Measurements from ENCODE around the gene SSU72. TPM values are rescaled to one million over a fixed set of nuclear protein-coding genes. Genes with fewer than 3 reads are reported as not detected.

SSU72 gene
- 100 to 1,000 TPM; 111 to 113 TPM for total RNA-seq

DNA sequence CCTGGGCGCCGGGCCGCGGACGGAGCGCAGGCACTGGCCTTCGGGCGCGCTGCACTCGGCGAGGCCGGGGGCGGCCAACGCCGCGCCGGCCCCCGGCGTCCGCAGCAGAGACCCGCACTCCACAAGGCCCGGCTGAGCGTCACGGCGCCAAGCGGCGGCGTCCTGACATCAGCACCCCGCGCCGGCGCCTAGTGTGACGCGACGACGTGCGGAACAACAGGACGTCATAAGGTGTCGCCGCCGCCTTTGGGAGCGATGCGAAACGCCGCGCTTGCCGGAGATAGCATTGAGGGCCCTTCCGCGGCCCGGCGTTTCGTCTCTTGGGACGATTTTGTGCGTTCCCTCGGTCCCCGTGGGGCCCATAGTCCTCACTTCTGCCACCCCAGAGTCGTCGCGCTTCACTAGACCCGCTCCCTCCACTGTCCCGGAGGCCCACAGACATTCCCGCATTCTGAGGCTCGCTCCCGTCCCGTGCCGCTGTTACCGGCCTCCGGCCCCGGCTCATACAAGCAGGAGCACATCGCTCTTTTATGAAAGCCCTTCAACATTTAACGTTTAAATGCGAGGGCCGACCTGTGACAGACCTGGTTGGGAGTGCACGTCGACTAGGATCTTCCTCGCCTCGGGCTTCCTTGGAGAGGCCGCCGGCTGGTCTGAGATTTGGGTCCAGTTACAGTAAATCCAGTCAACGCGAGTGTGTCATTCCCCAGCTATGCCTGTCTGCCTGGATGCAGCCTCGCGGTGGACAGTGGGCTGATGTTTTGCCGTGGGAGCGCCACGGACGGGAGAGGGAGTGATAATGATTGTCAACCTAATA, at the start of gene SSU72:
Gene SSU72 (minus strand): TSS at position 143 of the 817 bp plus-strand sequence. CDS start 306 bp downstream, outside the sequence.
- CTCF ChIA-PET = interaction anchor here (1.3 kb wide), 1 partner anchor 16 kb away, joined by 4 read pairs; no protein-coding TSS in a partner anchor

DNA sequence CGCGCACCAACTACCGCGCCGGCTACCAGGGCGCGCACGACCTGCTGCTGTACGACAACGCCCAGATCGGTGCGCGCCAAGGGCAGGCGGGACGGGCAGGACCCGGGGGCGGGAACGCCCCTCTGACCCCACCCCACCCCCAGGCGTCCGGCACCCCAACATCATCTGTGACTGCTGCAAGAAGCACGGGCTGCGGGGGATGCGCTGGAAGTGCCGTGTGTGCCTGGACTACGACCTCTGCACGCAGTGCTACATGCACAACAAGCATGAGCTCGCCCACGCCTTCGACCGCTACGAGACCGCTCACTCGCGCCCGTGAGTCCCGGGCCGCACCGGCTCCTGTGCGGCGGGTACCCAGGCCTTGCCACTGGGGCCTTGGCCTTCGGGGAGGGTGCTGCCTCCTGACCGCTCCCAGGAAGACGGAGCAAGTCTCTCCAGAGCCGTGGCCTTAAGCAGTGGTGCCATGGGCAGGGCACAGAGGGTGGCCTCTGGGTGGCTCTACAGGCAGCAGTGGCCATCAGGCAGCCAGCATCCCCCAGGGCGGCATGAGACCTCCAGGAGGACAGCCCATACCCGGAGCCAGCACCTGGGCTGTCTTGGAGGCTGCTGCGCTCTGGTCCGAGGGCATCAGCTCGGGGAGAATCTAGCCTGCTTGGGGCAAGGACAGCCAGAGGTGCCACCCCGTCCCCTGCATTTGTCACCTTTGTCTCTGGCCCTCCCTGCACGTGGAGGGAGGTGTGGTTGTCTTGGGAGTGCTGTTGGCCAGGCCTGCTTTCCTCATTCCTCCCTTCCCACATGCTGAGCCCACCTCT, 49.2 kb upstream of the SSU72 start:
- ChIA-PET POLR2A (no interaction called here), CTCF (no interaction called here)
- DNase-seq = no peak
- H3K4me3 Mint-ChIP-seq = no peak overlapping the region
- no peak overlapping the region for H3K27ac Mint-ChIP-seq
- H3K36me3 Mint-ChIP-seq (ENCODE audit: low read depth) = no peaks in the 10 kb centered on the region
- no peaks in the 10 kb centered on the region for H3K4me1 Mint-ChIP-seq
- no peaks in the 10 kb centered on the region for H3K27me3 Mint-ChIP-seq
- H3K9me3 Mint-ChIP-seq = no peaks in the 10 kb centered on the region

More for the DNA sequence above, at the start of gene SSU72:
- Mint-ChIP-seq H3K4me1 (peaks cover 33% of the 10 kb centered on the region), H3K4me3 (peak within 1 kb of the TSS; percentile 94), H3K9me3 (no peaks in the 10 kb centered on the region), H3K36me3 (ENCODE audit: low read depth) (peaks cover 24% of the 10 kb centered on the region), H3K27me3 (no peaks in the 10 kb centered on the region), H3K27ac (peak within 1 kb of the TSS; percentile 97)
- DNase-seq = peak; percentile 94
- POLR2A ChIA-PET = interaction anchor here (1.1 to 2.0 kb wide), 4 partner anchors 29 to 40 kb away, joined by 3 to 8 read pairs (median 6); partner anchors contain the start of gene MIB2

DNA sequence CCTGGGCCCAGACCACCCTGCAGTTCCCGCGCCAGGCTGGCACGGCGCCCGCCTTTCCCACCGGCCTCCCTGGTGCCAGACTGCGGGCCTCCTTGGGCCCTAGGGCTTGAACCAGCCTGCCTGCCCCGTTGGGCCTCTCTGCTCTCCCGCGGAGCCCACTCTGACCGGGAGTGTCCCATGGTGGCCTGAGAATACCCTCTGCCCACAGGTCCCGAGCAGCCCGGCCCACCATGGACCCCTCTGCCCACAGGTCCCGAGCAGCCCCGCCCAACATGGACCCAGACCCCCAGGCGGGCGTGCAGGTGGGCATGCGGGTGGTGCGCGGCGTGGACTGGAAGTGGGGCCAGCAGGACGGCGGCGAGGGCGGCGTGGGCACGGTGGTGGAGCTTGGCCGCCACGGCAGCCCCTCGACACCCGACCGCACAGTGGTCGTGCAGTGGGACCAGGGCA, 48.5 kb upstream of the SSU72 start:
- no peak overlapping the region for H3K4me3 Mint-ChIP-seq
- DNase-seq = no peak
- H3K27me3 Mint-ChIP-seq = no peaks in the 10 kb centered on the region
- ChIA-PET CTCF (no interaction called here), POLR2A (no interaction called here)
- H3K4me1 Mint-ChIP-seq = no peaks in the 10 kb centered on the region
- no peaks in the 10 kb centered on the region for H3K9me3 Mint-ChIP-seq
- H3K36me3 Mint-ChIP-seq (ENCODE audit: low read depth) = no peaks in the 10 kb centered on the region
- no peak overlapping the region for H3K27ac Mint-ChIP-seq

DNA sequence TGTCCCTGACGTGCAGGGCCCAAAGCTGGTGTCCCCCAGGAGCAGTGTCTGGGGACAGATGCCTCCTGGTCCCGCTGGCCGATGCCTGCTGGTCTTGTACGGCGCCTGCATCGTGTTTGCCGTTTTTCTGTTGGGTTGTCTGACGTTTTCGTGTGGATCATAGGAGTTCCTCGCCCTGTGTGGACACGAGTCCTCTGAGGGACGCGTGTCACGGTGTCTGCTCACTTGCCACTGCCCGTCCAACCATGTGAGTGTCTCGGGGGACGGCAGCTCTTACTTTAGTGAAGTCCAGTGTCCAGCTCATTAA, 48.1 kb upstream of the SSU72 start:
- H3K4me1 Mint-ChIP-seq = no peaks in the 10 kb centered on the region
- H3K4me3 Mint-ChIP-seq = no peak overlapping the region
- no peaks in the 10 kb centered on the region for H3K36me3 Mint-ChIP-seq (ENCODE audit: low read depth)
- H3K27ac Mint-ChIP-seq = no peak overlapping the region
- no peaks in the 10 kb centered on the region for H3K27me3 Mint-ChIP-seq
- ChIA-PET CTCF (no interaction called here), POLR2A (no interaction called here)
- H3K9me3 Mint-ChIP-seq = no peaks in the 10 kb centered on the region
- DNase-seq = no peak

DNA sequence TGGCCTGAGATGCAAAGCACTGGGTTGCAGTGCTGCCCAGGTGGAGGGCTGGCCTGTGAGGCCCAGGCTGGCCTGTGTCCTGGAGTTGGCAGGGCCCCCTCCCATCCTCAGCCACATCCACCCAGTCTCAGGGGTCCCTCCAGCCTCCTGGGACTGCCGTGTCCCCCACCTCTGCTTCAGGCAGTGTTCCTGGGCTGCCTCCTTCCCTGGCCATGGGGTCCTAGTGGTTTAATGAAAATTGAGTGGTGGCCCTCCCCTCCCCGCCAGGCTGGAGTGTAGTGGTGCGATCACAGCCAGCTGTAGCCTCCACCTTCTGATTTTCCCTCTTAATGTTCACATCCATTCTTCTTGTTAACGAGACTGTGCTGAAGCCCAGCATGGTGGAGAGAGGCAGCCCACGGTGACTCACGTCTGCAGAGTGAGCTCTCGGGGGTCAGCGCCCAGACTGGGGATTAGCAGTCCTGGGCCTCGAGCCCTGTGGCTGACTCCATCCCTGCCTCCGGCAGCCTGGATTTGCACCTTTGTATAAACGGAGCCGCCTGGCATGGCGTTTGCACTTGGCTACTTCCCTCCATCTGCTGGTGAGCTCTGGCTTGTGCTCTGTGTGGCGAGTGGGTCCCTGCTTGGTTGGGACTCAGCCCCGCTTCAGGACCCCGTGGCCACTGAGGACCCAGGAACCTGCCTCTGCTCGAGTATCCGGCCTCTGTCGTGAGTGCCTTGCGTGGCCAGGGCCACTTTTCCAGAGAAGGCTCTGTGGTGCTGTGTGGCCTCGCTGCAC, 47.5 kb upstream of the SSU72 start:
- Mint-ChIP-seq H3K4me1 (peaks cover 5% of the 10 kb centered on the region), H3K27me3 (no peaks in the 10 kb centered on the region), H3K36me3 (ENCODE audit: low read depth) (no peaks in the 10 kb centered on the region), H3K27ac (no peak overlapping the region), H3K4me3 (no peak overlapping the region), H3K9me3 (no peaks in the 10 kb centered on the region)
- ChIA-PET CTCF (no interaction called here), POLR2A (interaction anchor here (1.1 kb wide), 1 partner anchor 8 kb away, joined by 4 read pairs; no protein-coding TSS in a partner anchor)
- no peak for DNase-seq

DNA sequence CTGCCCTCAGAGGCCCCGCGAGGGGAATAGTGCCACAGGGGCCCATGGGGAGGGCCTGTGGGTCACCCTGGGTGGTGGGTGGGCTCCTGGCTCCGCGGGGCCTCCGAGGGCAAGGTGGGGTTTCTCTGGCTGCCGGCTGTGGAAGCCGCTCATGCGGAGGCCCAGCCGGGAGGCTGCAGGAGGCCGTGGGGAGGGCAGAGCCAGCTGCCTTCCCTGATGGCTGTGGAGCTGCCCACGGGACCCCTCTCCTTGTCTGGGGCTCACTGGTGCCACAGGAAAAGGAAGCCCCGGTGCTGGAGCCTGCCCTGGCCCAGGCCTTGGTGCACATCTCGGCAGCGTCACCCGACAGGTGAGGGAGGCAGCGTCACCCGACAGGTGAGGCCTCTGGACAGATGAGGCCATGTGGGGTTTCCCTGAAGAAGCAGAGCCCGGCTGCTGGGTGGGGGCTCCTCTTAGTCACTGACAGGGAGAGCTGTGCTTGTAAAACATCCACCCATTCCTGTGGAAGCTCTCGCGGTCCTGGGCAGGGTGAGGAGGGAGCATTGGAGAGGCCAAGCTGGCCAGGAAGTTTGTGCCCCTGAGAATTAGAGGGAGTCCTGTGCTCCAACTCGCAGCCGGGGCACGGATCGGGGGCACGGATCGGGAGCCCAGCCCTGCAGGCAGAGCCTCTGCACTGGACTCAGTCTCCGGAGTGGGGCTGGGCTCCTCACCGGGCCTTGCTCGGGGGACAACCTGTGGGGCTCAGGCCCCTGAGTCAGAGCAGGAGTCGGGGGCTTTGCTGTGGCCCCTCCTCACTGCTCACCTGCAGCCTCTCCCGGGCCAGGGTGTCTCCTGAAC, 46.7 kb upstream of the SSU72 start:
- CTCF ChIA-PET = no interaction called here
- H3K4me3 Mint-ChIP-seq = no peak overlapping the region
- POLR2A ChIA-PET = interaction anchor here (0.9 to 1.1 kb wide), 2 partner anchors 7 to 9 kb away, joined by 3 to 4 read pairs; no protein-coding TSS in a partner anchor
- no peaks in the 10 kb centered on the region for H3K9me3 Mint-ChIP-seq
- DNase-seq = no peak
- H3K36me3 Mint-ChIP-seq (ENCODE audit: low read depth) = no peaks in the 10 kb centered on the region
- H3K27me3 Mint-ChIP-seq = no peaks in the 10 kb centered on the region
- peaks cover 11% of the 10 kb centered on the region for H3K4me1 Mint-ChIP-seq
- H3K27ac Mint-ChIP-seq = no peak overlapping the region

DNA sequence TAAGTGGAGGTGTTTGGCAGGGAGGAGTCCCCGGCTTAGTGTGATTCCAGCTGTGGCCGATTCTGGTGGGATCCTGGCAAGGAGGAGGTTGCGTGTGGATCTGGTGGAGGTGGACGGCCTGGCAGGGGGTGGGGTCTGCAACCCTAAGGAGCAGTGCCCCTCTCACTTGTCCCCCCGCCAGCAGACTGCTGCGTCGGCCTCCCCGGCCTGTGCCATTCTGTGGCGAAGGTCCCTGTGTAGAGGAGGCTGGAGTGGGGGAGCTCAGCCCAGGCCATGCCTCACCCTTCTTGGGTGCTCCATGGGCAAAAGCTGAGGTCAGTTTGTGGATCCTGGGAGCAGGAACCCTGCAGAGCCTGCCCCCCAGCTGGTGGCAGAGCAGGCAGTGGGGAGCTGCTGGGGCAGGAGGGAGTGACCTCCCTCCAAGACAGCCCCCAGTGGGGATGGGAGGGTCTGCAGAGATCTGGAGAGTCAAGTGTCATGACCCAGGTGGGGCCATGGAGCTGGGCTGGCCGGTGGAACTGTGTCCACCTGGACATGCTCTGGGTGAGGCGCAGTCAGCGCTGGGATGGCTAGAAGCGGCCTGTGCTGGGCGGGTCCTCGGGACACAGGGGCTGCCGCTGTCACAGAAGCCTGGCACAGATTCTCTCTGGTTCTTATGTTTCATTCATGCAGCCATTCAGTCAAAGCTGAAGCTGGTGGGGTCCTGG, 45.9 kb upstream of the SSU72 start:
- Mint-ChIP-seq H3K9me3 (no peaks in the 10 kb centered on the region), H3K27me3 (no peaks in the 10 kb centered on the region), H3K4me1 (peaks cover 12% of the 10 kb centered on the region), H3K27ac (no peak overlapping the region), H3K4me3 (no peak overlapping the region), H3K36me3 (ENCODE audit: low read depth) (no peaks in the 10 kb centered on the region)
- POLR2A ChIA-PET = interaction anchor here (0.9 kb wide), 1 partner anchor 8 kb away, joined by 3 read pairs; no protein-coding TSS in a partner anchor
- CTCF ChIA-PET = no interaction called here
- no peak for DNase-seq

DNA sequence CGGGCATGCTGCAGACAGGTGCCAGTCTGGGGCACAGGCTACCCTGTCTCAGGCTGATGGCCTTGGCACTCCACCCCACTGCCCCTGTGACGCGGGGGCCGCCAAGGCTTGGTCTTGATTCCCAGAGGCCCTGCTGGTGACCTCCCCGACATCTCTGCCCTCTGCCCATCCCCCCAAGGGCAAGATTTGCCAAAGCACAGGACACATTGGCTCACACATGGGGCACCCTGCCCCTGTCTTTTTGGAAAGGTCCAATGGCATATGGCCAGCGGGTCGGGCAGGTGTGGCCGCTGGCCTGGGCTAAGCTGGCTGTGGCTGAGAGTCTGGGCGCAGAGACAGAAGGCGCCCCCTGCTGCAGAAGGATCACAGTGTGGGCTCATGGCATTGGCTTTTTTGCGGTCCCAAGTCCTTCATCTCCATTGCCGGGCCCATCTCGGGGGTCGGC, 45.3 kb upstream of the SSU72 start:
- Mint-ChIP-seq H3K9me3 (no peaks in the 10 kb centered on the region), H3K4me3 (no peak overlapping the region), H3K27me3 (no peaks in the 10 kb centered on the region), H3K27ac (no peak overlapping the region), H3K36me3 (ENCODE audit: low read depth) (no peaks in the 10 kb centered on the region), H3K4me1 (peaks cover 13% of the 10 kb centered on the region)
- POLR2A ChIA-PET = no interaction called here
- CTCF ChIA-PET = no interaction called here
- no peak for DNase-seq

DNA sequence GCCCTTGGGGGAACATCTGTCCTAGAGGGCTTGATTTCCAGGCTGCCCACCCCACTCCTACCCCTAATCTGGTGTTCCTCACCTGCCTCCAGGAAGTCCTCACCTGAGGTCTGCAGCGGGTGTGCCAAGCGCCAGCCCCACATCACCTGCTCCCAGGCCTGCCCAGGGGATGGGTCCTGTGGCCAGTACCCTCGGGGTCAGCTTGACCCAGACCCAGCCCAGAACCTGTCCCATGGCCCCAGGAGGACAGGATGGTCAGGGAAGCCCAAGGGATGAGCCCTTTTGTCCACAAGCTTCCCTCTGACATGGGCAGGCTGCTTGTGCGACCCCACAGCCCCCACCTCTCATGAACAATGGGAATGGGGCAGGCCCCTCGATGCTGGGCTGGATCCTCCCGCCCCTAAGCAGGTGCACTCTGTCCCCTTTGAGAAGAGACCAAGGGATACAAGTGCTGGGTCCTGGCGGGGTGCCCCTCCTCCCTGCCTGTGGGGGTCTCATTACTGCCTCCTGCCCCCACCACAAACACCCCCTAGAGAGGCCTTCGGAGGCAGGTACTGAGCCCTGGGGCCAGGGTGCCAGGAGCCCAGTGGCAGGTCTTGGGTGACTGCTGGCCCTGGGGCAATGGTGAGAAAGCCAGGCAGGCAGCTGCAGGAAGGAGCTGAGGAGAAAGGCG, 43.9 kb upstream of the SSU72 start:
- ChIA-PET POLR2A (interaction anchor here (2.5 kb wide), 1 partner anchor 11 kb away, joined by 9 read pairs; no protein-coding TSS in a partner anchor), CTCF (no interaction called here)
- Mint-ChIP-seq H3K4me1 (peaks cover 28% of the 10 kb centered on the region), H3K36me3 (ENCODE audit: low read depth) (peaks cover 5% of the 10 kb centered on the region), H3K4me3 (no peak overlapping the region), H3K9me3 (no peaks in the 10 kb centered on the region), H3K27me3 (no peaks in the 10 kb centered on the region), H3K27ac (no peak overlapping the region)
- no peak for DNase-seq

DNA sequence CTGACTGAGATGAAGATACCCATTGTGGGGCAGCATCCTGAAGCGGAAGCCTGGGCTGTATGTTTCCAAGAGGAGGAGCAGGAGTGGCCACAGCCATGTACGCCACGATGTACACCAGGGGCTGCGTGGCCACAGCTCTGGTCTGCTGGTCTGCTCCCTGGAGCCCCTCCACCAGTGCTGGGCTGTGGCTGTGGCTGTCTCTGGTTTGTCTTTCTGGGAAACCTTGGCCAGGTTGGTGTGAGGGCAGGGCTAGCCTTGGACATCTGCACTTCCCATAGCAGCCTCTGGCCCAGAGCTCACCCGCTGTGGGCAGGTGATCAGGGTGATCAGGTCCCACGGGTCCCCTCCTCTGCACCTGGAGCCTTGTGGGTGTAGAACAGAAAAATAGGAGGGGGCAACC, 43.3 kb upstream of the SSU72 start:
- Mint-ChIP-seq H3K4me1 (peaks cover 29% of the 10 kb centered on the region), H3K27ac (no peak overlapping the region), H3K27me3 (no peaks in the 10 kb centered on the region), H3K4me3 (no peak overlapping the region), H3K9me3 (no peaks in the 10 kb centered on the region), H3K36me3 (ENCODE audit: low read depth) (peaks cover 6% of the 10 kb centered on the region)
- ChIA-PET CTCF (no interaction called here), POLR2A (interaction anchor here (2.5 kb wide), 1 partner anchor 11 kb away, joined by 9 read pairs; no protein-coding TSS in a partner anchor)
- no peak for DNase-seq

DNA sequence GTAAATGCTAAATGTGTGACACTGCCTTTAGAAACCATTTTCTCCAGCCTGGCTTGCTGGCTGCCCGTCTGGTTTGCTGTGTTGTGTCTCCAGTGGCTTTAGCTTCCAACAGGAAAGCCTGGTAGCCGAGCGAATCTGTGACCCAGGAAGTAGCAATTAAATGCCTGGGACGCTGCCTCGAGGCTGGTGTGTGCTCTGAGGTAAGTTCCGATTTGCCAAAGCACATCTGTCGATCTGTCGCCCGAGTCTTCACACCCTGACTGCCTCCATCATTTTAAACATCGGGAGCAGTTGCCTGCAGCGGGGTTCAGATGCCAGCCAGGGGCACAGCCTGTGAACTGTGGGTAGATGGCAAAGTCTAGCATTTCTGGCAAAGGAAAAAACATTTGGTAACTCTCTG, 42.9 kb upstream of the SSU72 start:
- Mint-ChIP-seq H3K4me3 (peak overlapping the region; percentile 77), H3K36me3 (ENCODE audit: low read depth) (peaks cover 6% of the 10 kb centered on the region), H3K27me3 (no peaks in the 10 kb centered on the region), H3K4me1 (peaks cover 29% of the 10 kb centered on the region), H3K27ac (peak overlapping the region; percentile 66), H3K9me3 (no peaks in the 10 kb centered on the region)
- no peak for DNase-seq
- POLR2A ChIA-PET = interaction anchor here (2.5 kb wide), 1 partner anchor 12 kb away, joined by 9 read pairs; no protein-coding TSS in a partner anchor
- CTCF ChIA-PET = no interaction called here
